Spleen (tissue), 11 donors: ENCODE measurements around the gene CBR1. TPM values are rescaled to one million over a fixed set of nuclear protein-coding genes. Genes with fewer than 3 reads are reported as not detected.

Experiments used
- DNase-seq: peaks from one replicate; pipeline ENCODE4 v3.0.0-alpha.2; 2020
- H3K27ac ChIP-seq, 8 donors: fragments of 200-600 bp; sonication (generic) in 7 of 8; 1 replicate in 4 of 8; 2 replicates in 4 of 8; pipeline versions ENCODE4 v1.5.0 to v1.8.0; 2016 to 2021; ENCODE audit warnings: inconsistent platforms in 4 of 8, mild to moderate bottlenecking in 4 of 8, moderate library complexity in 1 of 8
- H3K27me3 ChIP-seq, 7 donors: fragments of 200-600 bp; sonication (generic) in 6 of 7; replicated peaks in 1 of 7; 1 replicate in 4 of 7; 2 replicates in 3 of 7; pipeline versions ENCODE4 v1.5.0 to v1.8.0; 2016 to 2021; ENCODE audit warnings: inconsistent platforms in 3 of 7, mild to moderate bottlenecking in 1 of 7
- H3K36me3 ChIP-seq, 6 donors: fragments of 200-600 bp; sonication (generic) in 5 of 6; 1 replicate in 4 of 6; 2 replicates in 2 of 6; pipeline versions ENCODE4 v1.5.0 to v1.8.0; 2016 to 2021; ENCODE audit warnings: inconsistent platforms in 2 of 6
- H3K4me1 ChIP-seq, 6 donors: fragments of 200-600 bp; sonication (generic) in 5 of 6; 1 replicate in 3 of 6; 2 replicates in 3 of 6; pipeline versions ENCODE4 v1.5.0 to v1.8.0; 2016 to 2021; ENCODE audit warnings: inconsistent platforms in 3 of 6
- H3K4me3 ChIP-seq, 8 donors: fragments of 200-600 bp; sonication (generic) in 7 of 8; 1 replicate in 4 of 8; 2 replicates in 4 of 8; pipeline versions ENCODE4 v1.5.0 to v1.8.0; 2016 to 2021; ENCODE audit warnings: inconsistent platforms in 4 of 8, mild to moderate bottlenecking in 4 of 8, moderate library complexity in 2 of 8
- H3K9me3 ChIP-seq, 8 donors: fragments of 200-600 bp; sonication (generic) in 7 of 8; 1 replicate in 4 of 8; 2 replicates in 4 of 8; pipeline versions ENCODE4 v1.5.0 to v1.8.0; 2016 to 2021; ENCODE audit warnings: inconsistent platforms in 4 of 8
- POLR2A ChIP-seq, 3 donors: fragments of 450-650 bp; IDR thresholded peaks; one replicate each; pipeline ENCODE4 v1.5.1; 2017; ENCODE audit warnings: antibody characterized with exemption in 3 of 3, mild to moderate bottlenecking in 1 of 3
- POLR2AphosphoS5 ChIP-seq, 3 donors: sonication (generic); formaldehyde crosslinking; IDR thresholded peaks; one replicate each; pipeline ENCODE4 v1.5.1; 2017; ENCODE audit warnings: antibody characterized with exemption in 3 of 3
- WGBS, 5 donors: extraction: QIAGEN DNeasy Blood & Tissue Kit in 3 of 5; methylation state at CpG; one replicate each; pipeline versions ENCODE4 v1.1.5 to v1.1.7; 2013 to 2018; 5-methylcytosine and 5-hydroxymethylcytosine counted together
- intact Hi-C: fragments of 100-400 bp; cut with DNase I; formaldehyde crosslinking; loops from one replicate; pipeline ENCODE4 v1.15.0; 2023; ENCODE audit warnings: low total_unique reads
- polyA plus RNA-seq, 3 donors: library from polyadenylated mRNA; stranded (reverse); fragments of 200-250 nt; gene quantifications; one replicate each; pipeline ENCODE4 v1.2.1, GENCODE V29; 2013
- total RNA-seq, 7 donors: library from RNA; depleted of rRNA in 3 of 7; stranded (reverse); fragments of >200 nt in 3 of 7; fragmentation: NEBNext Ultra II Directional in 4 of 7; extraction: Animal tissue kit (Norgen Biotek cat#: 25700) in 4 of 7; gene quantifications; one replicate each; pipeline versions ENCODE4 v1.1.0 to v1.2.1, GENCODE V29; 2016 to 2021
- TF ChIP-seq, protein P1 (sequence below), 11 experiments: fragments of 200-600 bp in 7 of 11; fragments of 450-650 bp in 4 of 11; sonication (generic) in 4 of 11; IDR thresholded peaks in 8 of 11; conservative IDR thresholded peaks in 3 of 11; 1 replicate in 7 of 11; 2 replicates in 4 of 11; pipeline versions ENCODE4 v1.4.0 to v1.8.0; 2016 to 2021; ENCODE audit warnings: antibody characterized with exemption in 11 of 11, inconsistent platforms in 4 of 11, mild to moderate bottlenecking in 1 of 11
- donor health status: healthy with polysubstance abuse.
- donor health status: DM: no; HTN: no; CAD: no; lungs with moderate emphysema.
- donor health status: DM: no; HTN: no; CAD: no.
- donor health status: Bipolar disorder and iron deficiency.
- donor health status: healthy.
- donor health status: DM: no; HTN: no; CAD: no.
- donor health status: DM: yes; HTN: yes; CAD: no.

The CBR1 gene
- total and polyA plus RNA-seq, 10 donors = 30.7 to 128 (median 45.5) TPM

DNA sequence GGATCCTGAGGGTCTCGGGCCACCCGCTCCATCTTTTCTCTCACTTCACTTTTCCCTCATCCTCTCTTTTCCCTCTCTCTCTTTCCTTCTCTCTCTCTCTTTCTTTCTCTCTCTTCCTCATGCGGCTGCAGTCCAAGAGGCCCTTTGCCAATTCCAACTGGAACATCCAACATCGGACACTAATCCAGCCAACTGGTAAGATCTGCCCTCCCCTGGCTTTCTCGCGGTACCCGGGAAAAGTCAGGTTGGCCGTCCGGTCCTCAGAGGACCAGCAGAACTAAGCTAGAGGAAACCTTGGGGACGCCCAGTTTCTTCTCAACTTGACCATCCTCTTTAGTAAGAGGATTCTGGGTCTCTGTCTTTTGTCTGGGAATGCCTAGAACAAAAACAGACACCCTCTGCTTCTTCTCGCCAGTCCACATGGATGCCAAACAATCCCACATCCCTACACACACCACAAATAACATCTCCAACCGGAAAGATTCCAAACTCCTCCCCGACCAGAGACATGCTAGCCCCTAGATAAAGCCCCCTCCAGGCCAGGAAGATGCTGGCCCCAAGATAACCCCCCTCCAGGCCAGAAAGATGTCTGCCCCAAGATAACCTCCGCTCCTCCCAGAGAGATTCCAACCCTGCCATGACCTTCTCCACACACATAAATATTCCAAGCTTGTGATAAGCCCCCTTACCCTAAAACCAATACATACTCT is 6.3 kb upstream of the CBR1 start:
- no peak for TF ChIP-seq POLR2AphosphoS5 (IDR thresholded peaks at IDR 0.05)
- no peak for TF ChIP-seq POLR2A (IDR thresholded peaks at IDR 0.05)
- TF ChIP-seq, protein P1, sequence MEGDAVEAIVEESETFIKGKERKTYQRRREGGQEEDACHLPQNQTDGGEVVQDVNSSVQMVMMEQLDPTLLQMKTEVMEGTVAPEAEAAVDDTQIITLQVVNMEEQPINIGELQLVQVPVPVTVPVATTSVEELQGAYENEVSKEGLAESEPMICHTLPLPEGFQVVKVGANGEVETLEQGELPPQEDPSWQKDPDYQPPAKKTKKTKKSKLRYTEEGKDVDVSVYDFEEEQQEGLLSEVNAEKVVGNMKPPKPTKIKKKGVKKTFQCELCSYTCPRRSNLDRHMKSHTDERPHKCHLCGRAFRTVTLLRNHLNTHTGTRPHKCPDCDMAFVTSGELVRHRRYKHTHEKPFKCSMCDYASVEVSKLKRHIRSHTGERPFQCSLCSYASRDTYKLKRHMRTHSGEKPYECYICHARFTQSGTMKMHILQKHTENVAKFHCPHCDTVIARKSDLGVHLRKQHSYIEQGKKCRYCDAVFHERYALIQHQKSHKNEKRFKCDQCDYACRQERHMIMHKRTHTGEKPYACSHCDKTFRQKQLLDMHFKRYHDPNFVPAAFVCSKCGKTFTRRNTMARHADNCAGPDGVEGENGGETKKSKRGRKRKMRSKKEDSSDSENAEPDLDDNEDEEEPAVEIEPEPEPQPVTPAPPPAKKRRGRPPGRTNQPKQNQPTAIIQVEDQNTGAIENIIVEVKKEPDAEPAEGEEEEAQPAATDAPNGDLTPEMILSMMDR (IDR thresholded peaks at IDR 0.05 in 8 of 11, conservative IDR thresholded peaks at IDR 0.05 in 3 of 11) = no peak
- 88 to 93% (median 91%) methylated on average over 14 of the region's 14 CpGs for WGBS, 5 donors
- Histone ChIP-seq H3K4me1 (peaks cover 8 to 26% (median 19%) of the 10 kb centered on the region in 6 donors), H3K36me3 (peaks cover 0 to 2% (median 0%) of the 10 kb centered on the region in 6 donors), H3K9me3 (peaks cover 0 to 8% (median 5%) of the 10 kb centered on the region in 8 donors), H3K27ac (no peak overlapping the region), H3K4me3 (no peak overlapping the region), H3K27me3 (no peaks in the 10 kb centered on the region)
- intact Hi-C loops = loop anchor here (5.0 kb wide), 1 partner anchor 49 kb away; no protein-coding TSS in a partner anchor
- DNase-seq = no peak

DNA sequence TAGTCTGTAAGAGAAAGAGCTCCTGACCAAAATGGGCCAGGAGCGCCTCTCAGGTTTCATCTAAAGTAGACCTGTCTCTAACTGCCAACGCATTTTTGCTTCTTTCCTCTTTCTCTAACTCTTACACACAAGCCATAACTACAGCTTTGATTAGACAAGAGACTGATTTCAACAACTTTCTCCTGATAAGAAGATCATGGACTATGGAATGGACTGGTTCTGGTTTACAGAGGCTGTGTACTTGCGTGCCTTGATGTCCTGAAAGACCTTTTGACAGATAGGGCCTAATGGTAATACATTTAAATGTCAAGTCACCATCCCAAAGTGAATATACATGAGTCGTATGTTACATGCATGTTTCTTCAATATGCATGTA is 5.8 kb upstream of the CBR1 start:
- intact Hi-C loops = loop anchor here (5.0 kb wide), 1 partner anchor 48 kb away; no protein-coding TSS in a partner anchor
- Histone ChIP-seq H3K27ac (no peak overlapping the region), H3K4me1 (peaks cover 6 to 23% (median 15%) of the 10 kb centered on the region in 6 donors), H3K4me3 (no peak overlapping the region), H3K9me3 (peaks cover 3 to 13% (median 10%) of the 10 kb centered on the region in 8 donors), H3K27me3 (no peaks in the 10 kb centered on the region), H3K36me3 (no peaks in the 10 kb centered on the region)
- no peak for DNase-seq
- WGBS, 5 donors = 90 to 94% (median 91%) methylated on average over 4 of the region's 4 CpGs
- TF ChIP-seq, protein P1 (IDR thresholded peaks at IDR 0.05 in 8 of 11, conservative IDR thresholded peaks at IDR 0.05 in 3 of 11) = no peak
- TF ChIP-seq POLR2A (IDR thresholded peaks at IDR 0.05) (no peak), POLR2AphosphoS5 (IDR thresholded peaks at IDR 0.05) (no peak)

DNA sequence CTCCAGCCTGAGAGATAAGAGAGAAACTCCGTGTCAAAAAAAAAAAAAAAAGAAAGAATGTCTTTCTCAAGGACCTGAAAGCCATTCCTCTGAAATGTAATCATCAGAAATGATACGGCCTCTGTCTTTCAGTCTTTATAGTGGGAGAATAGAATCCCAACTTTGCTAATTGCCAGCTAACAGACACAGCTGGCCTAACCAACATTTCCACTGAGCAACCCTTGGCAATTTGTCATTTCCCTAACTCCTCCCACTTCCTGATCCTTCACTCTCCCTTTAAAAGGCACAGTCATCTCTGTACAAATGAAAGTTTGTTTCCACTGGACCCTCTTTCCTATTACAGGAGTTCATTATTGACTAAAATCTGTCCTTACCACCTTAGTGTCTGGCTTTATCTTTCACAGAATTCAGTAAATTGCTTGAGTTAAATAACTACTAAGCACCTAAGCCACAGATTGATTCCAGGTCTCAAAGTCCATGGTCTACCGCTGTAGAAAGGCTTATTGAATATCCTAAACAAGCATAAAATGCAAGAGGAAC is 4.3 kb upstream of the CBR1 start:
- Histone ChIP-seq H3K27ac (peak overlapping the region in 1 of 8 donors; percentile 22), H3K4me3 (no peak overlapping the region), H3K9me3 (peaks cover 3 to 17% (median 14%) of the 10 kb centered on the region in 8 donors), H3K27me3 (no peaks in the 10 kb centered on the region), H3K36me3 (no peaks in the 10 kb centered on the region), H3K4me1 (peaks cover 5 to 26% (median 19%) of the 10 kb centered on the region in 6 donors)
- no peak for DNase-seq
- intact Hi-C loops = no loop called here
- 48 to 84% (median 69%) methylated on average over 3 of the region's 3 CpGs for WGBS, 5 donors
- TF ChIP-seq POLR2AphosphoS5 (IDR thresholded peaks at IDR 0.05) (no peak), POLR2A (IDR thresholded peaks at IDR 0.05) (no peak)
- TF ChIP-seq, protein P1 (IDR thresholded peaks at IDR 0.05 in 8 of 11, conservative IDR thresholded peaks at IDR 0.05 in 3 of 11) = no peak

DNA sequence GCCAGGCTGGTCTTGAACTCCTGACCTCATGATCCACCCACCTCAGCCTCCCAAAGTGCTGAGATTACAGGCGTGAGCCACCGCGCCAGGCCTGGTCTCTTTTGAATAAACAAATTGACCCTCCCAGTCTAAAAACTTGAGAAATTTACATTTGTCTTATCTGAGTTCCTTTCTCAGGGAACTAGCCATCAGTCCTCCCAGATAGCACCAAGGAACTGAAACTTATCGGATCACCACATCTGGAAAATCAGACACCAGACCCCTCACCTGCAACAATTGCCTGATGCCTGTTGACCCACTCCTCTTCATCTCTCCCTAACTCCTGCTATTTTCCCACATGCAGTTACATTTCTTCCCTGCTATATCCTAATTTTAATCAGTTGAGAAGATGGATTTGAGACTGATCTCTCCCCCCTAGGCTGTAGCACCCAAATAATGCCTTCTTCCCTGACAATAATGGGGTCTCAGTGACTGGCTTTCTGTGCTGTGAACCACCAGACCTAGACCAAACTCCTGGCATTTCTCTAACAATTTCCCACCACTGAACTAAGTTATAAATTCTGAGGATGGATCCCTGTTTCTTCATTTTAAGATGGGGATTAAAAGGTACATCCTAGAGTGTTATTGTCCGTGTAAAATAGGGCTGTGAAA is 951 bp upstream of the CBR1 start:
- Histone ChIP-seq H3K9me3 (peaks cover 3 to 17% (median 14%) of the 10 kb centered on the region in 8 donors), H3K4me1 (peaks cover 21 to 51% (median 30%) of the 10 kb centered on the region in 6 donors), H3K27ac (peak overlapping the region in 7 of 8 donors; percentile 72 to 90 (median 80)), H3K36me3 (peaks cover 0 to 31% (median 9%) of the 10 kb centered on the region in 6 donors), H3K27me3 (no peaks in the 10 kb centered on the region), H3K4me3 (peak overlapping the region in 1 of 8 donors; percentile 96)
- intact Hi-C loops = no loop called here
- 95 to 100% (median 97%) methylated on average over 5 of the region's 5 CpGs for WGBS, 5 donors
- DNase-seq = no peak
- TF ChIP-seq POLR2A (IDR thresholded peaks at IDR 0.05) = no peak
- TF ChIP-seq, protein P1 (IDR thresholded peaks at IDR 0.05 in 8 of 11, conservative IDR thresholded peaks at IDR 0.05 in 3 of 11) = no peak
- no peak for TF ChIP-seq POLR2AphosphoS5 (IDR thresholded peaks at IDR 0.05)
